ENCODE data around the gene KCNAB3.
"Not testable (repeated sequence)": the region's sequence is repeated elsewhere in the genome, so short reads cannot be mapped to it uniquely, and the experiment has no call there.

KCNAB3 gene

GRCh38 chr17:7956228-7956965 lies 26.7 kb upstream of the KCNAB3 start:
- Histone ChIP-seq H3K9ac (ENCODE audit: low read depth, low read length) (no peak overlapping the region), H3K9me3 (ENCODE audit: insufficient read depth, low read depth, low read length) (no peaks in the 10 kb centered on the region), H3K27me3 (ENCODE audit: insufficient read depth, low read length) (no peaks in the 10 kb centered on the region), H3K36me3 (ENCODE audit: insufficient read depth, low read length) (no peaks in the 10 kb centered on the region), H3K4me3 (ENCODE audit: low read length) (no peak overlapping the region), H3K4me1 (ENCODE audit: insufficient read depth, low read length) (no peaks in the 10 kb centered on the region; the same call in 1 of the 2 replicates), H3K27ac (ENCODE audit: low read depth, low read length) (no peak overlapping the region)
- WGBS, result 91% methylated on average over 9 of the region's 11 CpGs

DNA sequence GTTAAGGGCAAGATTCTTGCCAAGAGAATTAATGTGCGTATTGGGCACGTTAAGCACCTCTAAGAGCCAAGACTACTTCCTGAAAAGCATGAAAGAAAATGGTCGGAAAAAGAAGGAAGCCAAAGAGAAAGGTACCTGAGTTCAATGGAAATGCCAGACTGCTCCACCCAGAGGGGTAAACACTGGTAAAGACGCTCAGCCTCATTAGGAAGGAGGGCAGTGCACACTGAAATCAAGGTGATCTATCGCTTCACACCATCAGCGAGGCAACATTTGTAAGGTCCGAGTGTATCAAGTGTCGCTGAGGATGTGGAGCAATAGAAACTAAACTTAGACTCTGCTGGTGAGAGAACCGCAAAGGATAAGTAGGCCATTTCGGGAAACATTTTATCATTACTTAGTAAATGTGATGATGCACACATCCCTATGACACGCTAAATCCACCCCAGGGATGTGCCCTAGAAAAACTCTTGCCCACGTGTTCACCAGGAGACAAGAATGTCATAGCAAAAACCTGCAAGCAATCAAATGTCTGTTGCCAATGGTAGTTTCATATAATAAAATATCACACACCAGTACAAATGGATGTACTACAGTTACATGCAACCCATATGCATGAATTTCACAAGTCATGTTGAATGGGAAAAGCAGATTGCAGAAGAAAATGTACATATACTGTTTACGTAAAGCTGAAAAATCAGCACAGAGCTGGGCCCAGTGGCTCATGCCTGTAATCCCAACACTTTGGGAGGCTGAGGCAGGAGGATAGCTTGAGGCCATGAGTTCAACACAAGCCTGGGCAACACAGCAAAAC lies 26.0 kb upstream of the KCNAB3 start:
- H3K36me3 ChIP-seq (ENCODE audit: insufficient read depth, low read length), result no peaks in the 10 kb centered on the region
- no peaks in the 10 kb centered on the region for H3K27me3 ChIP-seq (ENCODE audit: insufficient read depth, low read length)
- no peaks in the 10 kb centered on the region for H3K4me1 ChIP-seq (ENCODE audit: insufficient read depth, low read length)
- no peak overlapping the region for H3K9ac ChIP-seq (ENCODE audit: low read depth, low read length)
- H3K27ac ChIP-seq (ENCODE audit: low read depth, low read length), result no peak overlapping the region
- no peaks in the 10 kb centered on the region for H3K9me3 ChIP-seq (ENCODE audit: insufficient read depth, low read depth, low read length)
- no peak overlapping the region for H3K4me3 ChIP-seq (ENCODE audit: low read length)
- 90% methylated on average over 13 of the region's 13 CpGs for WGBS

GRCh38 chr17:7953266-7953665 lies 23.6 kb upstream of the KCNAB3 start:
- peaks cover 16% of the 10 kb centered on the region for H3K36me3 ChIP-seq (ENCODE audit: insufficient read depth, low read length)
- 95% methylated on average over 13 of the region's 13 CpGs for WGBS
- H3K27ac ChIP-seq (ENCODE audit: low read depth, low read length); H3K4me3 ChIP-seq (ENCODE audit: low read length); H3K9ac ChIP-seq (ENCODE audit: low read depth, low read length); H3K4me1 ChIP-seq (ENCODE audit: insufficient read depth, low read length); H3K27me3 ChIP-seq (ENCODE audit: insufficient read depth, low read length); H3K9me3 ChIP-seq (ENCODE audit: insufficient read depth, low read depth, low read length): not testable (repeated sequence)

DNA sequence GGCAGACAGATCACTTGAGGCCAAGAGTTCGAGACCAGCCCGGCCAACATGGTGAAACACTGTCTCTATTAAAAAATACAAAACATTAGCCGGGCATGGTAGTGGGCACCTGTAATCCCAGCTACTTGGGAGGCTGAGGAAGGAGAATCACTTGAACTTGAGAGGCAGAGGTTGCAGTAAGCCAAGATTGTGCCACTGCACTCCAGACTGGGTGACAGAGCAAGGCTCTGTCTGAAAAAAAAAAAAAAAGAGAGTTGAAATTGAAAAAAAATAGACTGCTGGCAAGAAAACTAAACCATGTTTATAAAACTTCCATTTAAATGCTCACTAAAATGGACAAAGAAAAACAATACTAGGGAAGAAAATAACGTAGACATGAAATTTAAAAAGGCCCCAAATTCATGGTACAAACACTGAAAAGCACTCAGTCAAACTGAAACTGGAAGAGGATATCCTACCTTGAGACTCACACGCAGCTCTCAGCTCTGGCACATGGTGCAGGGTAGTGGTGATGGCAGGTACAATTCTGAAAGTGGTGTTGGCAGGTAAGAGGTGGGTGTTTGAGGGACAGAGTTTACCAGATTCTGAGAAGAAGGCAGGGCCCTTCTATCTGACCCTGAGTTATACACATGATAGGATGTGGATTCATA lies 21.6 kb upstream of the KCNAB3 start:
- no peaks in the 10 kb centered on the region for H3K9me3 ChIP-seq (ENCODE audit: insufficient read depth, low read depth, low read length)
- no peak overlapping the region for H3K4me3 ChIP-seq (ENCODE audit: low read length)
- peaks cover 33% of the 10 kb centered on the region for H3K36me3 ChIP-seq (ENCODE audit: insufficient read depth, low read length)
- H3K27ac ChIP-seq (ENCODE audit: low read depth, low read length), result no peak overlapping the region
- H3K9ac ChIP-seq (ENCODE audit: low read depth, low read length), result no peak overlapping the region
- no peaks in the 10 kb centered on the region for H3K4me1 ChIP-seq (ENCODE audit: insufficient read depth, low read length)
- 74% methylated on average over 5 of the region's 5 CpGs for WGBS
- no peaks in the 10 kb centered on the region for H3K27me3 ChIP-seq (ENCODE audit: insufficient read depth, low read length)

- Histone ChIP-seq H3K9ac (ENCODE audit: low read depth, low read length) (no peak overlapping the region), H3K4me3 (ENCODE audit: low read length) (no peak overlapping the region), H3K36me3 (ENCODE audit: insufficient read depth, low read length) (peaks cover 40% of the 10 kb centered on the region), H3K27ac (ENCODE audit: low read depth, low read length) (no peak overlapping the region), H3K4me1 (ENCODE audit: insufficient read depth, low read length) (no peaks in the 10 kb centered on the region), H3K27me3 (ENCODE audit: insufficient read depth, low read length) (no peaks in the 10 kb centered on the region), H3K9me3 (ENCODE audit: insufficient read depth, low read depth, low read length) (no peaks in the 10 kb centered on the region)
- WGBS, result 100% methylated on average over 1 of the region's 3 CpGs
These were observed 20.9 kb upstream of the KCNAB3 start for GRCh38 chr17:7950578-7950977.

- Histone ChIP-seq H3K36me3 (ENCODE audit: insufficient read depth, low read length) (peaks cover 66% of the 10 kb centered on the region), H3K4me3 (ENCODE audit: low read length) (no peak overlapping the region), H3K27me3 (ENCODE audit: insufficient read depth, low read length) (no peaks in the 10 kb centered on the region), H3K27ac (ENCODE audit: low read depth, low read length) (no peak overlapping the region), H3K9me3 (ENCODE audit: insufficient read depth, low read depth, low read length) (no peaks in the 10 kb centered on the region), H3K9ac (ENCODE audit: low read depth, low read length) (no peak overlapping the region), H3K4me1 (ENCODE audit: insufficient read depth, low read length) (no peaks in the 10 kb centered on the region)
- 91% methylated on average over 5 of the region's 5 CpGs for WGBS
These were observed 18.0 kb upstream of the KCNAB3 start for GRCh38 chr17:7947651-7948050.

DNA sequence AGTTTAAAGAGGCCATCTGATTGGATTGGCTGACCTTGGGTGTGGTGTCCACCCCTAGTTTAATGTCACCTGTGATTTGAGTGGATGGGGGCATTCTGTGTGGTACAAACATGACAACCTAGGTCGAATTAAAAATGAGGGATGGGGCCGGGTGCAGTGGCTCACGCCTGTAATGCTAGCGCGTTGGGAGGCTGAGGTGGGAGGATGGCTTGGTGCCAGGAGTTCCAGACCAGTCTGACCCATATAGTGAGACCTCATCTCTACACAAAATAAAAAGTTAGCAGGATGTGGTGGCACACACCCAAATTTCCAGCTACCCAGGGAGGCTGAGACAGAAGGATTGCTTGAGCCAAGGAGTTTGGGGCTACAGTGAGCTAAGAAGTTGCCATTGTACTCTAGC lies 16.8 kb upstream of the KCNAB3 start:
- H3K9me3 ChIP-seq (ENCODE audit: insufficient read depth, low read depth, low read length), result no peaks in the 10 kb centered on the region
- WGBS, result 85% methylated on average over 5 of the region's 5 CpGs
- H3K27ac ChIP-seq (ENCODE audit: low read depth, low read length), result no peak overlapping the region
- H3K36me3 ChIP-seq (ENCODE audit: insufficient read depth, low read length), result peaks cover 72% of the 10 kb centered on the region
- H3K4me1 ChIP-seq (ENCODE audit: insufficient read depth, low read length), result no peaks in the 10 kb centered on the region
- no peak overlapping the region for H3K9ac ChIP-seq (ENCODE audit: low read depth, low read length)
- no peak overlapping the region for H3K4me3 ChIP-seq (ENCODE audit: low read length)
- no peaks in the 10 kb centered on the region for H3K27me3 ChIP-seq (ENCODE audit: insufficient read depth, low read length)

- Histone ChIP-seq H3K27me3 (ENCODE audit: insufficient read depth, low read length) (no peaks in the 10 kb centered on the region), H3K4me1 (ENCODE audit: insufficient read depth, low read length) (no peaks in the 10 kb centered on the region), H3K27ac (ENCODE audit: low read depth, low read length) (no peak overlapping the region), H3K9me3 (ENCODE audit: insufficient read depth, low read depth, low read length) (no peaks in the 10 kb centered on the region), H3K4me3 (ENCODE audit: low read length) (no peak overlapping the region), H3K36me3 (ENCODE audit: insufficient read depth, low read length) (peaks cover 80% of the 10 kb centered on the region), H3K9ac (ENCODE audit: low read depth, low read length) (no peak overlapping the region)
- WGBS, result 84% methylated on average over 7 of the region's 7 CpGs
These were observed 16.0 kb upstream of the KCNAB3 start for GRCh38 chr17:7945651-7946050.

DNA sequence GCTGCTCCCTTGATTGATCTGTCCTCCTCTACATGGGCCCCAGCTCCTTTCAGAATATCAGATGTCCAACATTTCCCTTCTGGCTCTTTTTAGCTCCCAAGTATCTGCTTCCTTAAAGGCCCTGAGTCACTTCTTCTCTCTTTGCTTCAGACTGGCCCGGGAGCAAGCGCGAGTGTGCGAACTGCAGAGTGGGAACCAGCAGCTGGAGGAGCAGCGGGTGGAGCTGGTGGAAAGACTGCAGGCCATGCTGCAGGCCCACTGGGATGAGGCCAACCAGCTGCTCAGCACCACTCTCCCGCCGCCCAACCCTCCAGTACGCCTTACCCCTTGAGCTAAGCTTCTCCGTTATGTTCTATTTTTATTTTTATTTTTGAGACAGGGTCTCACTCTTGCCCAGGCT lies 14.7 kb upstream of the KCNAB3 start:
- Histone ChIP-seq H3K36me3 (ENCODE audit: insufficient read depth, low read length) (peaks cover 88% of the 10 kb centered on the region), H3K9ac (ENCODE audit: low read depth, low read length) (no peak overlapping the region)

DNA sequence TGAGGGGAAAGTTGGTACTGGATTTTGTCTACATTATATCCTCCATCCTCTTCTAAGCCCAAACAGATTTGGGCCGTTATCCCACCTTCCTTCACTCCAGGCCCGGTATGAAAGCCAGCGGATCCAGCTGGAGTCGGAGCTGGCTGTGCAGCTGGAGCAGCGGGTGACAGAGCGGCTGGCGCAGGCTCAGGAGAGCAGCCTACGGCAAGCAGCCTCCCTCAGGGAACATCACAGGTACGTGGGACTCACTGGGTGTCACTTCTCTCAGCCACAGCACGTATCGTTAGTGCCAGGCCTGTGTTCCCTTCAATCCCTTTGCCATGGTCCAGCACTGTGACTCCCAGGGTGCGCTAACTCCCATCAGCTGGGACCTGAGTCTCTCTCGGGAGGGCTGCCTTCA lies 13.6 kb upstream of the KCNAB3 start:
- Histone ChIP-seq H3K4me1 (ENCODE audit: insufficient read depth, low read length) (no peaks in the 10 kb centered on the region), H3K36me3 (ENCODE audit: insufficient read depth, low read length) (peaks cover 83% of the 10 kb centered on the region), H3K9ac (ENCODE audit: low read depth, low read length) (no peak overlapping the region), H3K9me3 (ENCODE audit: insufficient read depth, low read depth, low read length) (no peaks in the 10 kb centered on the region), H3K27me3 (ENCODE audit: insufficient read depth, low read length) (no peaks in the 10 kb centered on the region), H3K4me3 (ENCODE audit: low read length) (no peak overlapping the region), H3K27ac (ENCODE audit: low read depth, low read length) (no peak overlapping the region)
- WGBS, result 92% methylated on average over 13 of the region's 13 CpGs

More for the DNA sequence above, 14.7 kb upstream of the KCNAB3 start:
- 95% methylated on average over 9 of the region's 9 CpGs for WGBS
- Histone ChIP-seq H3K4me1 (ENCODE audit: insufficient read depth, low read length) (no peaks in the 10 kb centered on the region), H3K27me3 (ENCODE audit: insufficient read depth, low read length) (no peaks in the 10 kb centered on the region), H3K4me3 (ENCODE audit: low read length) (no peak overlapping the region), H3K27ac (ENCODE audit: low read depth, low read length) (no peak overlapping the region), H3K9me3 (ENCODE audit: insufficient read depth, low read depth, low read length) (no peaks in the 10 kb centered on the region)

GRCh38 chr17:7940743-7941142 lies 11.1 kb upstream of the KCNAB3 start:
- H3K27me3 ChIP-seq (ENCODE audit: insufficient read depth, low read length), result no peaks in the 10 kb centered on the region
- WGBS, result 96% methylated on average over 6 of the region's 6 CpGs
- no peaks in the 10 kb centered on the region for H3K9me3 ChIP-seq (ENCODE audit: insufficient read depth, low read depth, low read length)
- no peak overlapping the region for H3K9ac ChIP-seq (ENCODE audit: low read depth, low read length)
- H3K4me1 ChIP-seq (ENCODE audit: insufficient read depth, low read length), result no peaks in the 10 kb centered on the region
- H3K36me3 ChIP-seq (ENCODE audit: insufficient read depth, low read length), result peaks cover 78% of the 10 kb centered on the region
- H3K4me3 ChIP-seq (ENCODE audit: low read length), result no peak overlapping the region
- no peak overlapping the region for H3K27ac ChIP-seq (ENCODE audit: low read depth, low read length)
